DOHH2 (cell line): ENCODE measurements around the gene MAP2K2.
"Not testable (repeated sequence)": the region's sequence is repeated elsewhere in the genome, so short reads cannot be mapped to it uniquely, and the experiment has no call there.

ENCODE experiments used
- EZH2phosphoT487 ChIP-seq: fragments of 200-600 bp; sonication (generic); IDR thresholded peaks from 2 replicates; pipeline ENCODE4 v1.6.1; 2017; ENCODE audit warnings: borderline replicate concordance, mild to moderate bottlenecking, antibody characterized with exemption, low read length, moderate library complexity, mixed read lengths
- TF ChIP-seq, protein P1 (sequence below): fragments of 200-600 bp; sonication (generic); IDR thresholded peaks from one replicate; pipeline ENCODE4 v1.5.1; 2014; ENCODE audit warnings: antibody characterized with exemption, mild to moderate bottlenecking, low read depth, low read length; ENCODE audit not compliant: poor library complexity, severe bottlenecking

DNA sequence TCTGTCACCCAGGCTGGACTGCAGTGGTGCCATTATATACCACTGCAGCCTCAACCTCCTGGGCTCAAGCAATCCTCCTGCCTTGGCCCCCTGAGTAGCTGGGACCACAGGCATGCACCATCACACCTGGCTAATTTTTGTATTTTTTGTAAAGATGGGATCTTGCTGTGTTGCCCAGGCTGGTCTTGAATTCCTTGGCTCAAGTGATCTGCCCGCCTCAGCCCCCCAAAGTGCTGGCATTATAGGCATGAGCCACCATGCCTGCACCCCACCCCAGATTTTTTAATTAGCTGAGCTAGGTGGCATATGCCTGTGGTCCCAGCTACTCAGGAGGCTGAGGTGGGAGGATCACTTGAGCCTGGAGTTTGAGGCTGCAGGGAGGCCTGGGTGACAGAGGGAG is 19.0 kb upstream of the MAP2K2 start:
- TF ChIP-seq, protein P1, sequence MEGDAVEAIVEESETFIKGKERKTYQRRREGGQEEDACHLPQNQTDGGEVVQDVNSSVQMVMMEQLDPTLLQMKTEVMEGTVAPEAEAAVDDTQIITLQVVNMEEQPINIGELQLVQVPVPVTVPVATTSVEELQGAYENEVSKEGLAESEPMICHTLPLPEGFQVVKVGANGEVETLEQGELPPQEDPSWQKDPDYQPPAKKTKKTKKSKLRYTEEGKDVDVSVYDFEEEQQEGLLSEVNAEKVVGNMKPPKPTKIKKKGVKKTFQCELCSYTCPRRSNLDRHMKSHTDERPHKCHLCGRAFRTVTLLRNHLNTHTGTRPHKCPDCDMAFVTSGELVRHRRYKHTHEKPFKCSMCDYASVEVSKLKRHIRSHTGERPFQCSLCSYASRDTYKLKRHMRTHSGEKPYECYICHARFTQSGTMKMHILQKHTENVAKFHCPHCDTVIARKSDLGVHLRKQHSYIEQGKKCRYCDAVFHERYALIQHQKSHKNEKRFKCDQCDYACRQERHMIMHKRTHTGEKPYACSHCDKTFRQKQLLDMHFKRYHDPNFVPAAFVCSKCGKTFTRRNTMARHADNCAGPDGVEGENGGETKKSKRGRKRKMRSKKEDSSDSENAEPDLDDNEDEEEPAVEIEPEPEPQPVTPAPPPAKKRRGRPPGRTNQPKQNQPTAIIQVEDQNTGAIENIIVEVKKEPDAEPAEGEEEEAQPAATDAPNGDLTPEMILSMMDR = not testable (repeated sequence)
- TF ChIP-seq EZH2phosphoT487 = not testable (repeated sequence)
